ENCODE results near the gene DSC1.
"Not testable (repeated sequence)": the region's sequence is repeated elsewhere in the genome, so short reads cannot be mapped to it uniquely, and the experiment has no call there.

DSC1 gene
- 0 to 2.5 (median 0) reads per million in 17 experiments for total RNA-seq

GRCh38 chr18:31162825-31163435 lies at the start of gene DSC1:
TSS of gene DSC1 (minus strand) at chr18:31162856. CDS start at chr18:31162594, 262 bp downstream.
- peak in 1 of 4 experiments; percentile 7 for DNase-seq

GRCh38 chr18:31211047-31211446 lies 48.4 kb upstream of the DSC1 start:
- no peak for DNase-seq

- no peak for DNase-seq
Observed at GRCh38 chr18:31209041-31209440, 46.4 kb upstream of the DSC1 start.

- DNase-seq, result peak in 2 of 4 experiments; percentile 6 to 7
Observed at GRCh38 chr18:31207391-31207790, 44.7 kb upstream of the DSC1 start.

GRCh38 chr18:31206787-31207381 lies 44.2 kb upstream of the DSC1 start:
- peak; percentile 87 to 95 (median 91) for DNase-seq

- peak; percentile 60 to 85 (median 74) for DNase-seq
Observed at GRCh38 chr18:31206071-31206470, 43.4 kb upstream of the DSC1 start.

- no peak for DNase-seq
Observed at GRCh38 chr18:31205273-31205672, 42.6 kb upstream of the DSC1 start.

- no peak for DNase-seq
Observed at GRCh38 chr18:31204833-31205232, 42.2 kb upstream of the DSC1 start.

GRCh38 chr18:31204166-31204565 lies 41.5 kb upstream of the DSC1 start:
- DNase-seq, result peak in 2 of 4 experiments; percentile 44 to 48

GRCh38 chr18:31203794-31204148 lies 41.1 kb upstream of the DSC1 start:
- no peak for DNase-seq

GRCh38 chr18:31203096-31203793 lies 40.6 kb upstream of the DSC1 start:
- peak; percentile 62 to 84 (median 82) for DNase-seq

- peak; percentile 17 to 57 (median 41) for DNase-seq
Observed at GRCh38 chr18:31199190-31199769, 36.6 kb upstream of the DSC1 start.

- DNase-seq, result no peak
Observed at GRCh38 chr18:31197676-31198075, 35.0 kb upstream of the DSC1 start.

- DNase-seq, result no peak
Observed at GRCh38 chr18:31195063-31195462, 32.4 kb upstream of the DSC1 start.

- no peak for DNase-seq
Observed at GRCh38 chr18:31192086-31192776, 29.6 kb upstream of the DSC1 start.

GRCh38 chr18:31190919-31191318 lies 28.3 kb upstream of the DSC1 start:
- no peak for DNase-seq

GRCh38 chr18:31189757-31190156 lies 27.1 kb upstream of the DSC1 start:
- DNase-seq, result no peak

- no peak for DNase-seq
Observed at GRCh38 chr18:31185186-31185950, 22.7 kb upstream of the DSC1 start.

- no peak for DNase-seq
Observed at GRCh38 chr18:31183302-31183701, 20.6 kb upstream of the DSC1 start.

- DNase-seq, result not testable (repeated sequence)
Observed at GRCh38 chr18:31177369-31177768, 14.7 kb upstream of the DSC1 start.

GRCh38 chr18:31176531-31176930 lies 13.9 kb upstream of the DSC1 start:
- no peak for DNase-seq

Measured in suppressor macrophage (primary cell).